ENCODE data around the gene CACNB4. TPM values are rescaled to one million over a fixed set of nuclear protein-coding genes. Genes with fewer than 3 reads are reported as not detected.
A peak's percentile ranks its signal among the peaks of the same experiment; 100 is the strongest.

Gene CACNB4
- total RNA-seq, 2 experiments from 2014 or later = 0.06 to 0.76 TPM

GRCh38 chr2:151809073-151809383 is 289.8 kb downstream of the CACNB4 start:
- intact Hi-C loops (cut with micrococcal nuclease; ENCODE audit: unreplicated experiment) = no loop called here

DNA sequence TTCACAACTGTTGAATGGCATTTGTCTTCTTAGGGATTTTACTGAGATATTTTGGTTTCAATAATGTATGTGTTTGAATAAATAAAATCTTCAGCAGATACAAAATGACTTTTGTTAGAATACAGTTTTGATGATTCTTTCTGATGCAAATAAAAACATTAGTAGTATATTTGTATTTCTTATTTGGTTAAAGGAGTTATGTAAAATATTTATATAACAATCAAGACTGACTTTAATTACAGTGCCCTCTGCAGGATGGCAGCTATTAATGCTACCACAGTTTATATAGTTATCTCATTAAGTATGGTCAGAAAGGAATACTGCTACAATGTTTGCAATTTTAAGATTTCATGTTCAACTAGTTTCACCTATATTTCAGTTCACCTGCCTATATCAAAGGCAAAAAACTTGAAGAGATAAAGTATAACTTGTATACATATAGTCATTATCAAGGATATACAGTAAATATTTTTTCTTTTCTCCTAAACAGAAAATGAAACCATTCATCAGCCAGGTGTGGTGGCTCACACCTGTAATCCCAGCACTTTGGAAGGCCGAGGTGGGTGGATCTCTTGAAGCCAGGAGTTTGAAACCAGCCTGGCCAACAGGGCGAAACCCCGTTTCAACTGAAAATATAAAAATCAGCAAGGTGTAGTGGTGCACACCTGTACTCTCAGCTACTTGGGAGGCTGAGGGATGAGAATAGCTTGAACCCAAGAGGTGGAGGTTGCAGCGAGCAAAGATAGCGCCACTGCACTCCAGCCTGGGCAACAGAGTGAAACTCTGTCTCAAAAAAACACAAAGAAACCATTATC is 290.4 kb downstream of the CACNB4 start:
- Histone ChIP-seq H3K9me2 (ENCODE audit: insufficient read depth, low read length) (no peaks in the 10 kb centered on the region), H3K4me2 (ENCODE audit: low read length) (no peak overlapping the region), H3K9me3 (ENCODE audit: low read length) (peaks cover 5% of the 10 kb centered on the region; the same call in 1 of the 2 replicates), H2AFZ (ENCODE audit: low read length) (no peak overlapping the region), H3K36me3 (ENCODE audit: insufficient read depth, low read length) (peaks cover 93% of the 10 kb centered on the region), H3K27ac (ENCODE audit: low read depth, low read length, poor library complexity, severe bottlenecking) (no peak overlapping the region), H3K79me2 (ENCODE audit: insufficient read depth, low read depth, low read length) (no peaks in the 10 kb centered on the region; the same call in 1 of the 2 replicates), H4K20me1 (ENCODE audit: insufficient read depth, low read length) (no peaks in the 10 kb centered on the region), H3K4me1 (ENCODE audit: insufficient read depth, low read length, poor library complexity, severe bottlenecking) (peaks cover 5% of the 10 kb centered on the region), H3K4me3 (ENCODE audit: low read depth, low read length, poor library complexity, severe bottlenecking) (no peak overlapping the region)
- peak; percentile 38 for DNase-seq (ENCODE audit: low spot score)
- TF ChIP-seq, protein P1, sequence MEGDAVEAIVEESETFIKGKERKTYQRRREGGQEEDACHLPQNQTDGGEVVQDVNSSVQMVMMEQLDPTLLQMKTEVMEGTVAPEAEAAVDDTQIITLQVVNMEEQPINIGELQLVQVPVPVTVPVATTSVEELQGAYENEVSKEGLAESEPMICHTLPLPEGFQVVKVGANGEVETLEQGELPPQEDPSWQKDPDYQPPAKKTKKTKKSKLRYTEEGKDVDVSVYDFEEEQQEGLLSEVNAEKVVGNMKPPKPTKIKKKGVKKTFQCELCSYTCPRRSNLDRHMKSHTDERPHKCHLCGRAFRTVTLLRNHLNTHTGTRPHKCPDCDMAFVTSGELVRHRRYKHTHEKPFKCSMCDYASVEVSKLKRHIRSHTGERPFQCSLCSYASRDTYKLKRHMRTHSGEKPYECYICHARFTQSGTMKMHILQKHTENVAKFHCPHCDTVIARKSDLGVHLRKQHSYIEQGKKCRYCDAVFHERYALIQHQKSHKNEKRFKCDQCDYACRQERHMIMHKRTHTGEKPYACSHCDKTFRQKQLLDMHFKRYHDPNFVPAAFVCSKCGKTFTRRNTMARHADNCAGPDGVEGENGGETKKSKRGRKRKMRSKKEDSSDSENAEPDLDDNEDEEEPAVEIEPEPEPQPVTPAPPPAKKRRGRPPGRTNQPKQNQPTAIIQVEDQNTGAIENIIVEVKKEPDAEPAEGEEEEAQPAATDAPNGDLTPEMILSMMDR (conservative IDR thresholded peaks at IDR 0.05; ENCODE audit: low read length) = peak; percentile 91
- TF ChIP-seq EZH2phosphoT487 (IDR thresholded peaks at IDR 0.05; ENCODE audit: borderline replicate concordance, low read depth, low read length) = no peak
- BruUV-seq (replicated peaks) = no TSS peak
- ChIA-PET POLR2A (interaction anchor here (1.0 kb wide), 2 partner anchors 9 to 21 kb away, joined by 3 to 4 read pairs; no protein-coding TSS in a partner anchor), CTCF (ENCODE audit: unreplicated experiment) (no interaction called here)
- intact Hi-C loops (cut with micrococcal nuclease; ENCODE audit: unreplicated experiment) = no loop called here

More at GRCh38 chr2:151809073-151809383, 289.8 kb downstream of the CACNB4 start:
- Histone ChIP-seq H3K79me2 (ENCODE audit: insufficient read depth, low read depth, low read length) (no peaks in the 10 kb centered on the region; the same call in 1 of the 2 replicates), H3K9me2 (ENCODE audit: insufficient read depth, low read length) (no peaks in the 10 kb centered on the region), H3K4me1 (ENCODE audit: insufficient read depth, low read length, poor library complexity, severe bottlenecking) (peaks cover 5% of the 10 kb centered on the region), H3K4me3 (ENCODE audit: low read depth, low read length, poor library complexity, severe bottlenecking) (no peak overlapping the region), H3K27ac (ENCODE audit: low read depth, low read length, poor library complexity, severe bottlenecking) (no peak overlapping the region), H4K20me1 (ENCODE audit: insufficient read depth, low read length) (no peaks in the 10 kb centered on the region), H3K36me3 (ENCODE audit: insufficient read depth, low read length) (peaks cover 96% of the 10 kb centered on the region), H3K9me3 (ENCODE audit: low read length) (peaks cover 5% of the 10 kb centered on the region; the same call in 1 of the 2 replicates), H2AFZ (ENCODE audit: low read length) (no peak overlapping the region), H3K4me2 (ENCODE audit: low read length) (no peak overlapping the region)
- CTCF ChIA-PET (ENCODE audit: unreplicated experiment) = no interaction called here
- no peak for TF ChIP-seq EZH2phosphoT487 (IDR thresholded peaks at IDR 0.05; ENCODE audit: borderline replicate concordance, low read depth, low read length)
- POLR2A ChIA-PET = no interaction called here
- DNase-seq (ENCODE audit: low spot score) = no peak
- BruUV-seq (replicated peaks) = no TSS peak

DNA sequence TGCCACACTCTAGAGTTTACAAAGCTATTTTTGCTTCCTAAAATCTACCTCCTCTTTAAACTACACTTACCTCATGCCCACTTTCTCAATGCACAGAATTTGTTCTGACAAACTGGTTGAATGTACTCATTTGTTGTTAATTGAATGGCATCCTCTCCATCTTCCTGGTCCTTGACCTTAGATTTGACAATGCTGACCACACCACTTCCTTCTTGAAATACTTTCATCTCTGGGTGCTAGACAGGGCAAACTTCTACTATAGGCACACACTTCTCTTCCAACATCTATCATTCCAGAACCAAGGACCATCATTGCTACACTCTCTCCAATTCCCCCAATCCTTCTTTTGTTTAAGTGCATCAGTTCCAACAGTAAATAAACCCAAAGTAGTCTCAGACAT is 292.9 kb downstream of the CACNB4 start:
- Histone ChIP-seq H3K9me3 (ENCODE audit: low read length) (no peaks in the 10 kb centered on the region), H3K4me1 (ENCODE audit: insufficient read depth, low read length, poor library complexity, severe bottlenecking) (peaks cover 9% of the 10 kb centered on the region), H2AFZ (ENCODE audit: low read length) (no peak overlapping the region), H3K4me2 (ENCODE audit: low read length) (no peak overlapping the region), H3K79me2 (ENCODE audit: insufficient read depth, low read depth, low read length) (no peaks in the 10 kb centered on the region; the same call in 1 of the 2 replicates), H3K9me2 (ENCODE audit: insufficient read depth, low read length) (no peaks in the 10 kb centered on the region), H3K4me3 (ENCODE audit: low read depth, low read length, poor library complexity, severe bottlenecking) (no peak overlapping the region), H3K27ac (ENCODE audit: low read depth, low read length, poor library complexity, severe bottlenecking) (no peak overlapping the region), H4K20me1 (ENCODE audit: insufficient read depth, low read length) (no peaks in the 10 kb centered on the region), H3K36me3 (ENCODE audit: insufficient read depth, low read length) (peaks cover 94% of the 10 kb centered on the region)
- intact Hi-C loops (cut with micrococcal nuclease; ENCODE audit: unreplicated experiment) = no loop called here
- TF ChIP-seq, protein P1 (conservative IDR thresholded peaks at IDR 0.05; ENCODE audit: low read length) = no peak
- TF ChIP-seq EZH2phosphoT487 (IDR thresholded peaks at IDR 0.05; ENCODE audit: borderline replicate concordance, low read depth, low read length) = no peak
- no peak for DNase-seq (ENCODE audit: low spot score)
- ChIA-PET CTCF (ENCODE audit: unreplicated experiment) (no interaction called here), POLR2A (interaction anchor here (0.6 to 2.0 kb wide), 5 partner anchors 12 to 1353 kb away, joined by 3 to 8 read pairs (median 3); no protein-coding TSS in a partner anchor)
- no TSS peak for BruUV-seq (replicated peaks)

Measured in OCI-LY7 (cell line).